ENCODE measurements around the gene WIPF2. TPM values are rescaled to one million over a fixed set of nuclear protein-coding genes. Genes with fewer than 3 reads are reported as not detected.
A peak's percentile ranks its signal among the peaks of the same experiment; 100 is the strongest.

The WIPF2 gene
- total and polyA plus RNA-seq, 12 donors, result 5.2 to 30.2 (median 15.2) TPM

GRCh38 chr17:40253565-40253964 lies 34.5 kb downstream of the WIPF2 start:
- no peak overlapping the region for H3K4me3 ChIP-seq
- WGBS, 4 donors, result 88 to 96% (median 92%) methylated on average over 3 of the region's 3 CpGs
- H3K9me3 ChIP-seq (replicated peaks in 1 of 3), result no peaks in the 10 kb centered on the region
- intact Hi-C loops (cut with DNase I), result no loop called here
- H3K27ac ChIP-seq, result no peak overlapping the region
- no peaks in the 10 kb centered on the region for H3K27me3 ChIP-seq
- H3K36me3 ChIP-seq (replicated peaks in 1 of 2), result peaks cover 0 to 18% of the 10 kb centered on the region in 2 donors
- TF ChIP-seq POLR2A (IDR thresholded peaks at IDR 0.05) (no peak), CTCF (IDR thresholded peaks at IDR 0.05) (no peak)
- H3K4me1 ChIP-seq (replicated peaks in 1 of 2), result peaks cover 14 to 26% of the 10 kb centered on the region in 2 donors
- no peak for DNase-seq

GRCh38 chr17:40259505-40259904 lies 40.4 kb downstream of the WIPF2 start:
- H3K36me3 ChIP-seq (replicated peaks in 1 of 2), result peaks cover 0 to 56% of the 10 kb centered on the region in 2 donors
- 92 to 97% (median 96%) methylated on average over 2 of the region's 2 CpGs for WGBS, 4 donors
- H3K27me3 ChIP-seq, result no peaks in the 10 kb centered on the region
- H3K9me3 ChIP-seq (replicated peaks in 1 of 3), result no peaks in the 10 kb centered on the region
- no peaks in the 10 kb centered on the region for H3K4me1 ChIP-seq (replicated peaks in 1 of 2)
- TF ChIP-seq POLR2A (IDR thresholded peaks at IDR 0.05) (no peak), CTCF (IDR thresholded peaks at IDR 0.05) (no peak)
- H3K4me3 ChIP-seq, result no peak overlapping the region
- intact Hi-C loops (cut with DNase I), result no loop called here
- H3K27ac ChIP-seq, result no peak overlapping the region
- DNase-seq, result no peak

- Histone ChIP-seq H3K9me3 (replicated peaks in 1 of 3) (no peaks in the 10 kb centered on the region), H3K4me1 (replicated peaks in 1 of 2) (no peaks in the 10 kb centered on the region), H3K4me3 (no peak overlapping the region), H3K27me3 (no peaks in the 10 kb centered on the region), H3K27ac (no peak overlapping the region), H3K36me3 (replicated peaks in 1 of 2) (peaks cover 0 to 66% of the 10 kb centered on the region in 2 donors)
- TF ChIP-seq POLR2A (IDR thresholded peaks at IDR 0.05) (no peak), CTCF (IDR thresholded peaks at IDR 0.05) (no peak)
- 82 to 86% (median 84%) methylated on average over 7 of the region's 7 CpGs for WGBS, 4 donors
- intact Hi-C loops (cut with DNase I), result no loop called here
- DNase-seq, result peak in 1 of 7 donors; percentile 11
Observed at GRCh38 chr17:40260528-40260927, 41.4 kb downstream of the WIPF2 start.

- peaks cover 0 to 58% of the 10 kb centered on the region in 2 donors for H3K36me3 ChIP-seq (replicated peaks in 1 of 2)
- H3K9me3 ChIP-seq (replicated peaks in 1 of 3), result no peaks in the 10 kb centered on the region
- intact Hi-C loops (cut with DNase I), result no loop called here
- TF ChIP-seq CTCF (IDR thresholded peaks at IDR 0.05), result no peak
- TF ChIP-seq POLR2A (IDR thresholded peaks at IDR 0.05), result no peak
- H3K4me3 ChIP-seq, result no peak overlapping the region
- DNase-seq, result no peak
- H3K4me1 ChIP-seq (replicated peaks in 1 of 2), result no peaks in the 10 kb centered on the region
- H3K27me3 ChIP-seq, result no peaks in the 10 kb centered on the region
- WGBS, 4 donors, result 85 to 94% (median 87%) methylated on average over 11 to 21 of the region's 21 CpGs
- H3K27ac ChIP-seq, result no peak overlapping the region
Observed at GRCh38 chr17:40264458-40265185, 45.5 kb downstream of the WIPF2 start.

All from adrenal gland (tissue), 12 donors.